NCI-H526 (cell line): ENCODE data around the gene RIPOR1.
"Not testable (repeated sequence)": the region's sequence is repeated elsewhere in the genome, so short reads cannot be mapped to it uniquely, and the experiment has no call there.

ENCODE experiments used
- DNase-seq, 2 experiments: peaks; one replicate each; lab custom pipeline; 2025; lab: John Stamatoyannopoulos, UW

Gene RIPOR1, protein sequence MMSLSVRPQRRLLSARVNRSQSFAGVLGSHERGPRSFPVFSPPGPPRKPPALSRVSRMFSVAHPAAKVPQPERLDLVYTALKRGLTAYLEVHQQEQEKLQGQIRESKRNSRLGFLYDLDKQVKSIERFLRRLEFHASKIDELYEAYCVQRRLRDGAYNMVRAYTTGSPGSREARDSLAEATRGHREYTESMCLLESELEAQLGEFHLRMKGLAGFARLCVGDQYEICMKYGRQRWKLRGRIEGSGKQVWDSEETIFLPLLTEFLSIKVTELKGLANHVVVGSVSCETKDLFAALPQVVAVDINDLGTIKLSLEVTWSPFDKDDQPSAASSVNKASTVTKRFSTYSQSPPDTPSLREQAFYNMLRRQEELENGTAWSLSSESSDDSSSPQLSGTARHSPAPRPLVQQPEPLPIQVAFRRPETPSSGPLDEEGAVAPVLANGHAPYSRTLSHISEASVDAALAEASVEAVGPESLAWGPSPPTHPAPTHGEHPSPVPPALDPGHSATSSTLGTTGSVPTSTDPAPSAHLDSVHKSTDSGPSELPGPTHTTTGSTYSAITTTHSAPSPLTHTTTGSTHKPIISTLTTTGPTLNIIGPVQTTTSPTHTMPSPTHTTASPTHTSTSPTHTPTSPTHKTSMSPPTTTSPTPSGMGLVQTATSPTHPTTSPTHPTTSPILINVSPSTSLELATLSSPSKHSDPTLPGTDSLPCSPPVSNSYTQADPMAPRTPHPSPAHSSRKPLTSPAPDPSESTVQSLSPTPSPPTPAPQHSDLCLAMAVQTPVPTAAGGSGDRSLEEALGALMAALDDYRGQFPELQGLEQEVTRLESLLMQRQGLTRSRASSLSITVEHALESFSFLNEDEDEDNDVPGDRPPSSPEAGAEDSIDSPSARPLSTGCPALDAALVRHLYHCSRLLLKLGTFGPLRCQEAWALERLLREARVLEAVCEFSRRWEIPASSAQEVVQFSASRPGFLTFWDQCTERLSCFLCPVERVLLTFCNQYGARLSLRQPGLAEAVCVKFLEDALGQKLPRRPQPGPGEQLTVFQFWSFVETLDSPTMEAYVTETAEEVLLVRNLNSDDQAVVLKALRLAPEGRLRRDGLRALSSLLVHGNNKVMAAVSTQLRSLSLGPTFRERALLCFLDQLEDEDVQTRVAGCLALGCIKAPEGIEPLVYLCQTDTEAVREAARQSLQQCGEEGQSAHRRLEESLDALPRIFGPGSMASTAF

GRCh38 chr16:67528222-67528869 lies at the start of gene RIPOR1:
RIPOR1 (plus strand) TSS chr16:67528829; CDS start chr16:67538447, 9,618 bp downstream.
- peak in 1 of 2 experiments; percentile 52 for DNase-seq

GRCh38 chr16:67480833-67481560 lies 47.6 kb upstream of the RIPOR1 start, which contains the start of gene ATP6V0D1:
ATP6V0D1 (minus strand) TSS chr16:67481157; CDS start chr16:67481086, 71 bp downstream.
- peak; percentile 81 to 95 for DNase-seq

- peak in 1 of 2 experiments; percentile 33 for DNase-seq
Measured at GRCh38 chr16:67481561-67482232, 46.9 kb upstream of the RIPOR1 start.

DNA sequence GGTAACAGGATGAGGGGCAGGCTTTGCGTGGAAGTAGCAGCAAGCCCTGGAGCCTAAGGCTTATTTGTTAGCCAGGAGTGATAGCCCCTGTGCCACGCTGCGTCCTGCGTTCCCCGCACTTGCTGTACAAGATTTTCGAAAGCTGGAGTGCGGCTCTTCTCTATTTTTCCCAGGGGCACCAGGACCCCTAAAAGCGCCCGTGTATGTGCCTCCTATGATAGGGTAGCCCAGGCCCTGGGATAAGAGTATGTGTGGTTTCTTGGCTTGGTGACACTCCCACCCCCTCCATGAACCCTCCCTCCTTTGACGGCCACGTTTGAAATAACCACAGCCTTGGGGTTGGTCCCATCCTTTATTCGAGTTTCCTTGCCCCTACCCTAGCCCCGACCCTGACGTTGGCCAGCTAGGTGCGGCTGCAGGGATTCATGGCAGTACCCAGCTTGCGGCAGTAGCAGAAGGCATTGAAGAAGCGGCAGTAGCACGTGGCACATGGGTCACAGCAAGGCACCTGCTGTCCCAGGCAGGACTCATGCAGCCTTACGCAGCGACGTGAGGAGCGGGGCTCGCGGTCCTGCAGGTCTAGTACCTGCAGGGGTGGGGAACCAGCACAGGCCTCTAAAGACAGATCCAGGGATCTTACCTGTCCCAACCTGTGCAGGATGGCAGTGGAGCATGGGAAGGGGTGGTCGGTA lies 46.2 kb upstream of the RIPOR1 start:
- no peak for DNase-seq

- DNase-seq: no peak
Measured at GRCh38 chr16:67483150-67483549, 45.5 kb upstream of the RIPOR1 start, which contains the start of gene AGRP. AGRP (minus strand) TSS chr16:67483547; CDS start chr16:67483398, 149 bp downstream.

DNA sequence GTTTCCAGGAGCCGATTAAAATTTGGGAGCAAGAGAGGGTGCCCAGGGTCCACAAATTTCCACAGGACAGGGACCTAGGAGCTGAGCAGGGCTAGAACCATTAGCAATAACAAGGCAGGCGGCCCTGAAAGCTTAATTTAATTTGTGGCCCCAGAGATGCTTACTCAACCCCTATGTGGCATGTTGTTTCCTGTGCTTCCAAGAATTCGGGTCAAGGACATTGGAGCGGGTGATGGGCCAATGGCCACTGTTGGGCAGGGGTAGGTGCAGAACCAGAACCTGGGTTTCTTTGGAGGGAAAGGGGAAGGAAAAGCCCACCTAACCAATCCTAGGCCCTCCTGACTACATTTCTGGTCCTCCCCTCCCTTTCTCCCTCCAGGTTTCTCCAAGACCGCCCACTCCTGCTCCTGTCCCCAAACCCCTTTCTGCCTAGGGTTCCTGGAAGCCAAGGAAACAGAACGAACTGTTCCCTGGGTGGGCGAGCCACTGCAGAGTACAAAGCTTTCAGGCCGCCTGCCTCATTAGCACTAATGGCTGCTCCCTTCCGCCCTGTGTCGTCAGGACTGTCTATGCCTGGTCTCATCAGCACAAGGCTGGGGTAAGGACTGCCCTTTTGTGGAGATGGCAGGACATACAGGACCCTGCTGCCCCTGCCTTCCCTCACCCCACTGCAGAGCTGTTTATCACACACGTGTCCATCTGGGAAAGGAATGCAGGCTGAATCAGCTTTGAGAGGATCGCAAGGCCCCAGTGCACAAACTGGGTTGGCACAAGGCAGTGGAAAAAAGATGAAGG lies 44.7 kb upstream of the RIPOR1 start:
- DNase-seq: no peak

GRCh38 chr16:67486805-67487204 lies 41.8 kb upstream of the RIPOR1 start:
- no peak for DNase-seq

GRCh38 chr16:67487561-67487960 lies 41.1 kb upstream of the RIPOR1 start:
- DNase-seq: not testable (repeated sequence)

DNA sequence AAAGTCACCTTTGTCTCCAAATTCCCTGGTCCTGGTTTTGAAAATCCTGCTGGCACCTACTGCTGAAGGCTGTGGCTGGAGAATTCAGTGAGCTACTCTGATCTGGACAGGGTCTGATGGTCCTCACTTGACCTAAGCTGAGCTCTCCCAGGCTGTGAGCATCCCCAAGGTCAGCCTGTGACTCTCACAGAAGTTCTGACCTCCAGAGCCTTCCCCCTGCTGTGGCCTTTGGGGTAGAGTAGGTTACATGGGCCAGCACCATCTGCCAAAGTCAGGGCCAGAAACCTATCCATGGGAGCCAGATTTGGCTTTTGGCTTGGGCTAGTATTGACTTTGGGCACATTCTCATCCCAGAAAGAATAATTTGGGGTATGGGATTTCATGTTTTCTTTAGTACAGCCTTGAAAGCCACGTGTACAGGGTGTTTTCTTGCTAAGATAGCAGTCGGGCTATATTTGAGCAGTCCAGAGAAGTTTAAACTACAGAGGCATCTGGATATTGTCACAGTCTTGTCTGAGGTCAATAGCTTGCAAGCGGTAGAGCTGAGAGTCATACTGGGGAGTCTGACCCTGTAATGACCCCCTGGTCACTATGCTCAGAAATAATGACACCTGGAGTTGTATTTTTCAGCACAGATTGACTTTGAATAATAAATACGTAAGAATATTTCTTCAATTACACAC lies 39.1 kb upstream of the RIPOR1 start:
- no peak for DNase-seq

- no peak for DNase-seq
Measured at GRCh38 chr16:67490335-67491096, 38.1 kb upstream of the RIPOR1 start.

DNA sequence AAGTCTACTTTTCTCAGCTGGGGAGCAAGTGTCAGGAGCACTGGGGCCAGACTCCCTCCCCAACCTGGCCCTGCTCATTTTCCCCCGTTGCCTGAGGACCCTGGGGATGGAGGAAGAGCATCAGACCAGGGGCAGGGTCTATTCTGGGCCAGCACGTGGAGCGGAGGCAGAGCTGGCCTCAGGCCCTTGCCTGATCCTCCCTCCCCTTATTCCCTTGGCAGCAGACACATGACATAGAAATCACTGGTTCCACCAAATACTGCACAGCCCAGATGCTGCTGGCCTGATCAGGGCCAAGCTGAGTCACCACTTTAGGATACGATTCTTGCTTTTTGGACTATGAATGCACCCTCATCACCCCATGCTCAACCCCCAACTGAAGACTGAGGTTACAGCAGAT lies 29.5 kb upstream of the RIPOR1 start:
- no peak for DNase-seq

DNA sequence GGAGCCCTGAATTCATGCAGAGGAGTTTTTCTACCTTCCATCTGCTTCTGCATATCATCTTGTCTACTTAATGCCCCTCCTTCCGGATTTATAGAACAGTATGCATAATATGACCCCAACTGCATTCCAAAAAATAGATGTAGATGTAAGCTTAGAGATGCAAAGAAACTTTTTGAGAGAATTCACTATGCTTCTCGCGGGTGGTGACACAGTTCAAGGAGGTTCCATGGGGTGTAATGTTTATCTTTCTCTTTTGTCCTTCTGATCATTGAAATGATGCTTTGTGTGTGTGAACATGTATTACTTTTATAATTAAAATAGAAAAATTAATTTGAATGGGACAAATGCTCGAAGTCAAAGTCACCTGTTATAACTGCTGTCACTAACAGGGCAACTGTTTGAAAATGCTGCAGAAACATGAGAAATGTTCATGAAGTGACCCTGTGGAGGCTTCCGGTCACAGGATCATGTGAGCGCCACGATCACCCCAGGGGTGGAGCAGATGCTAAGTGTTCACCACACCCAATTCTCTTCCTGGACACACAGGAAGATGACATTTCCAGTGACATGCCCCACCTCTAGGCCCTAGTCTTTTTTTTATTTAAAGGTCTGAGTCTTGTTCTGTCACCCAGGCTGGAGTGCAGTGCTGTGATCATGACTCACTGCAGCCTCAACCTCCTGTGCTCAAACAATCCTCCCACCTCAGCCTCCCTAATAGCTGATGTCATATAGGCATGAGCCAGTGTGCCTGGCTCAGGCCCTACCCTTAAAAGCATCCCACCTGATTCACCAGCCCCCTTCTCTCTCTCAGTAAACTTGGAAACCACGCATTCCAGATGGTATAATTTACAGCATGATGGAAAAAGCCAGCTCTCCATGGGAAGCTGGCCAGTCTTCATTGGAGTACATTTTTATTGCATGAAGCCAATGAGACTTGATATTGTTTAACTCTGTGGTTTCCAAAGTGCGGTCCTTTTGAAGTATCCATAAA lies 24.3 kb upstream of the RIPOR1 start:
- no peak for DNase-seq

GRCh38 chr16:67506468-67506867 lies 22.2 kb upstream of the RIPOR1 start:
- DNase-seq: no peak

GRCh38 chr16:67509016-67509415 lies 19.6 kb upstream of the RIPOR1 start:
- no peak for DNase-seq

- DNase-seq: not testable (repeated sequence)
Measured at GRCh38 chr16:67513892-67514291, 14.7 kb upstream of the RIPOR1 start.

- peak; percentile 36 to 76 for DNase-seq
Measured at GRCh38 chr16:67514382-67514828, 14.2 kb upstream of the RIPOR1 start.
